Activated T-cell treated with anti-CD3 and anti-CD28 coated beads, Interleukin-2, amount 50 U/mL, for 1 hour (primary cell): ENCODE data around the gene SHLD2.
"Not testable (repeated sequence)": the region's sequence is repeated elsewhere in the genome, so short reads cannot be mapped to it uniquely, and the experiment has no call there.

Source experiments
- DNase-seq: peaks from one replicate; pipeline ENCODE4 v3.0.0-alpha.2; 2020

SHLD2 gene

DNA sequence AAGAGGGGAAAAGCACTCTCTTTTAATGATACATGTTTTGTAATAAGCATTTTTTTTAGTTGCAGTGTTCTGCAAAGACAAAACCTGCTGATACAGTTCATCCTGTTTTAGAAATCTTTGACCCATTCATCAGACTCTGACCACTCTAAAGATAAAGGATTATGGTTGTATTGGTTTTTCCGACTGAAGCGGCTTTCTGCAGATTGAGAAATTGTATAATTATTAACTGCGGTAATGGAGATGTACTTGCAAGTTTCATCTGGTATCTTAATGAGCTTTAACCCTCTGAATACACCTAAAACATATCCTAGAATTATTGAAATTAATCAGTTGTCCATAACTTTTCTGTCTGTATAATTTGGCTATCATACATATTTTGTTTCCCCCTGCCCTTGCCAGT lies 50.6 kb downstream of the SHLD2 start:
- not testable (repeated sequence) for DNase-seq

DNA sequence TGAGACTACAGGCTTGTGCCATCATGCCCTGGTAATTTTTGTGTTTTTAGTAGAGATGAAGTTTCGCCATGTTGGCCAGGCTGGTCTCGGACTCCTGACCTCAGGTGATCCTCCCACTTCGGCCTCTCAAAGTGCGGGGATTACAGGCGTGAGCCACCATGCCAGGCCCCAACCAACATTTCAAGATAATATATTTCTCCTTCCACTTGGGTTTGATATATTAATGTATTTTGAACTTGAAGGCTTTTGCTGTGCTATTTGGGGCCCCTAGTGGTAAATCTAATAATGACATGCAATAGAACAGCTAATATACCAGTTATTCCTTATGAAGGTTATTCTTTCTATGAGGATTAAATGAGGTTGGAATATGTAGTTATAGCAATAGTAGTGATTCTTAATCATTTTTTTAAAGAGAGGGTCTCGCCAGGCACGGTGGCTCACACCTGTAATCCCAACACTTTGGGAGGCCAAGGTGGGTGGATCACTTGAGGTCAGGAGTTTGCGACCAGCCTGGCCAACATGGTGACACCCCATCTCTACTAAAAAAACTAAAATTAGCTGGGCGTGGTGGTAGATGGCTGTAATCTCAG lies 54.1 kb downstream of the SHLD2 start:
- not testable (repeated sequence) for DNase-seq

DNA sequence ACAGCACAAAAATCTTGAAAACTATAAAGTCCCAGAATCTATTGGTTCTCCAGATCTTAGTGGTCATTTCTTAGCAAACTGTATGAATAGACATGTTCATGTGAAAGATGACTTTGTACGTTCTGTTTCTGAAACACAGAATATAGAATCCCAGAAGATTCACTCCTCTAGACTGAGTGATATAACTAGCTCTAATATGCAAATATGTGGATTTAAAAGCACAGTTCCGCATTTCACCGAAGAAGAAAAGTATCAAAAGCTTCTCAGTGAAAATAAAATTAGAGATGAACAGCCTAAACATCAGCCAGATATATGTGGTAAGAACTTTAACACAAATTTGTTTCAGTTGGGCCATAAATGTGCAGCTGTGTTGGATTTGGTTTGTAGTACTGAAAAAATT lies 56.5 kb downstream of the SHLD2 start:
- not testable (repeated sequence) for DNase-seq

DNA sequence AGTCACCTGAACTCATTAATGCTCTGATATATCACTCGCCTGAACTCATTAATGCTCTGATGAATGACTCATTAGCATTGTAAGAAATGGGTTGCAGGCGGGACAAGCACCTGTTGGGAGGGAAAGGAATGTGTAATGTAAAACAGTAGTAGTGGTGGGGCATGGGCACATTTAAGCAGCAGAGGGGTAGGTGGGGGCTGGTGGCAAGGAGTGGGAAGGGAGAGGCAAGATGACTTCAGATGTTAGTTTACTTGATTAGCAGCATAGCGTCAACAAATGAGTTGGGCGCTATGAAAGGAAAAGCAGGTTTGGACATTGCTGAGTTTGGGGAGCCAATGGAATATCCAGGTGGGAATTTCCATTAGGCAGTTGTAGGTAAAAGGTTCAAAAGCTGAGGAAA lies 61.8 kb downstream of the SHLD2 start:
- not testable (repeated sequence) for DNase-seq

DNA sequence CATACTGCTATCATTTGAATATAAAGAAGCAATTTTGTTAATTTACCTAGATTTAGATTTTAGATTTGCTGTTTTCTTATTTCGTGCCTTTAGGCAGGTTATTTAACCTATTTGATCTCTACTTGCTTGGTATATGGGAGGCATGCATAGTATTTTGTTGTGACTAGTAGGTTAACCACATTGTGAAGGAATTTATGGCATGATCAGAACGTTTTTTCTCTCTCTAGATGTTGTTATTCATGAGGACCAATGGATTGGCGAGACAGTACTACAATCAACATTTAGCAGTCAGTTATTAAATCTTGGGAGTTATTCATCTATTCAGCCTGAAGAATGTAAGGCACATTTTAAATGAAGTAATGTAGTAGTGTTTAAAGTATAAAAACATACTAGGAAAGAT lies 62.8 kb downstream of the SHLD2 start:
- DNase-seq = not testable (repeated sequence)

DNA sequence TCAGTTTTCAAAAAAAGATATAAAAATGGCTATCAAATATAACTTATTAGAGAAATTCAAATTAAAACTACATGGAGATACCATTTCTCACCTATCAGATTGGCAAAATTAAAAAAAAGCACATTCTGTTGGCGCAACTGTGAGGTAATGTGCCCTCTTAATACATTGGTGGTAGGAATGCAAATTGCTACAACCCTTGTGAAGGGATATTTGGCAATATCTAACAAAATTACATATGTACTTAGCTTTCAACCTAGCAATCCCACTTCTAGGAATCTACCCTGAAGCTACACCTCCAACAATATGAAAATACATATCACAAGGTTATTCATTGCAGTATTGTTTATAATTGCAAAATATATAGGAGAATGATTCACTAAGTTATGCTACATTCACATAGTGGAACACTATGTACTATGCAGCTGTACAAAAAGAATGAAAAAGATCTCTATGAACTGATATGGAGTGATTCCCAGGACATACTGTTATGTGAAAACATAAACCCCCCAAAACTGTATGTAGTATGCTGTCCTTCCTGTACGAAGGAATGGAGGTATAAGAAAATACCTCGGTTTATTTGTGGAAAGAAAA lies 67.8 kb downstream of the SHLD2 start:
- DNase-seq = not testable (repeated sequence)

DNA sequence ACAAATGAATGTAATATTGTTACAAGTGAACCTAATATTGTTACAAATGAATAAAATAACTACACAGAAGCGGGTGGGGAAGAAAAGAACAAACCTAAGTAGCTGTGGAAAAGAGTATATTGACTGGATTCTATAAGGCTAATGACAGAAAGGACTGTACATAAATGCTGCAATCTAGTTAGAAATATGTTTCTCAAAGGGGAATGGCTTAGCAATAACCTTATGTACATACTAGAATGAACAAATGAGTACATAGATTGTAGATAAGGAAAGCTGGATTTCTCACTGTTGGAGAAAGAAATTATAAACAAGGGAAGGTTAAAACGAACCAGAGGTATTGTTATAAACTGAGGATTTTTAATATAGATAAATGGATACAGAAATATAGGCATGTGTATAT lies 68.4 kb downstream of the SHLD2 start:
- not testable (repeated sequence) for DNase-seq

DNA sequence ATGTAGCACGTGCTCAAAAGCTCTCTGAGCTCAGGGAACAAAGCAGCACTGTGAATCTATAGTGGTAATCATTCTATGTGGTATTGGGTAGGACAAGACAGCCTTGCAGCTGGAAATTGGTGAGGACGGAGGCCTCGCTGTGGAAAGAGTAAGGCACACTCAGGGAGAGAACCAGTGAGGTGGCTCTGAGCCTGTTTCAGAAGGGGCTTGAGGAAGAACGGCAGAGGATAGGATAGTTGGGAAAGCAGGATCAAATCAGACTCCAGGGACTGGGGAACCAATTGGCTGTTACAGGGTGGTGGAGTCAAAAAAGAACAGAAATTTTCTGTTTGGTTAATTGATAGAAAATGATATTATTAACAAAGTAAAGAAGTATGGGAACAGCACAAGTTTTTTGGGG lies 74.9 kb downstream of the SHLD2 start:
- DNase-seq = not testable (repeated sequence)

DNA sequence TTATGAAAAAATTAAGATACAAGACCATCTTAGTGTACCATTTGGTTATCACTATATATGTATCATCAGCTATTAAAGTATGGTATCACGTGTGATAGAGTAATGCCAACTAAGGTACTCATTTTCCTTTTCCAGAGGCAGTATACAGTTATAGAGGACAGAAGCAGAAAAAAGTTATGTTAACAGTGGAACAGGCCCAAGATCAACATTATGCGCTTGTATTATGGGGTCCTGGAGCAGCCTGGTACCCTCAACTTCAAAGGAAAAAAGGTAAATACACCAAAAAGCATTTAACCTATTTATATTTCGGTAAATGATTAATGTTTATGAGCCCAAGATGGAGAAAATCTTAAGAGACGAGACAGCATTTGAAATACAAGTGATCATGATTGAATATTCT lies 75.7 kb downstream of the SHLD2 start:
- not testable (repeated sequence) for DNase-seq

DNA sequence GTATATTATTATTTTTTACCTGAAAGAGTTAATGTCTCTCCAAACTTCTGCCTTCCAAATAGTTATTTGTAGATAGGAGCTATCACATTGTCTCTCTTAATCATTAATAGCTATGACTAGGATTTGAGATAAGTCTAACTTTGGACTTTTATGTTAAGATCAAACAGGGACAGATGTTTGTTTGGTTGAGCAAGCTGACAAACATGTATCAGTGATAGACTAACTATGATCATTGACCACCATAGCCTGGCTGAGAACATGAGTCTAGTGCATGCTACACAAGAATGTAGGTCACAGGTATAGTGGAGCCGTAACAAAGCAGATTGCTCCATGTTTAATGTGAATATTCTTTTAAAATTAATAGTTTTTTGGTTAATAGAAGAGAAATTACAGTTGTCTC lies 76.7 kb downstream of the SHLD2 start:
- not testable (repeated sequence) for DNase-seq

DNA sequence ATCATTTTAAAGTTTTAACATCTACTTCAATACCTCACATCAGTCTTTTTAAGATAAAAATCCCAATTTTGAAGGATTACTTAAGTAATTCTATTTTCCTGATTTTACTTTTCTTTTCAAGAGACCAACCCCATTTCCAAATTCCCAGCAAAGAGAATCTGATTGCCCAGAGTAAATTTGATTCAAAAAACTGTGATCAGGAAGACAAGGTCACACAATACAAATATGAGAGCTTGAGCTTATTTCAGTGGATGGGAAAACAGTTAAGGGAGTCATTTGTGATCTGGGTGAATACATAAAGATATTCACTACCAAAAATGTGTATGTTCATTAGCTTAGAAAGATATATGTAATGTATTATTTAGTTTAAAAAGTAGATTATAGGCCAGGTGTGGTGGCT lies 77.2 kb downstream of the SHLD2 start:
- not testable (repeated sequence) for DNase-seq

DNA sequence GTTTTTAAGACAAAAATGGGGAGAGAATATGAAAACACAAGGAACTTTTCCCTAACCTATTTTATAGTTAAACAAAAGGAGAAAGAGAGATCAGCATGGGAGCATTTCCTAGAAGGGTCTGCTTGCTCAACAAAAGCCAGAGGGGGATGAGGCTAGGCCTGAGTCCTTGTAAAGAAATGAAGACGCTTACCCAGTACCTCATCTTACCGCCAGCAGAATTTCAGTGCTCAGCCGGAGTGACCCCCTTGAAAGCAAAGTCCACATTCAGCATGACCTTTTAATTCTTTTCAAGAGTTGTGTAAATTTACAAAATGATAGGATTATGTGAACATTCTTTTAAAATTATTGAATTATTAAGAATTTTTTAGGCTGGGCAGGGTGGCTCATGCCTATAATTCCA lies 82.6 kb downstream of the SHLD2 start:
- DNase-seq = not testable (repeated sequence)

DNA sequence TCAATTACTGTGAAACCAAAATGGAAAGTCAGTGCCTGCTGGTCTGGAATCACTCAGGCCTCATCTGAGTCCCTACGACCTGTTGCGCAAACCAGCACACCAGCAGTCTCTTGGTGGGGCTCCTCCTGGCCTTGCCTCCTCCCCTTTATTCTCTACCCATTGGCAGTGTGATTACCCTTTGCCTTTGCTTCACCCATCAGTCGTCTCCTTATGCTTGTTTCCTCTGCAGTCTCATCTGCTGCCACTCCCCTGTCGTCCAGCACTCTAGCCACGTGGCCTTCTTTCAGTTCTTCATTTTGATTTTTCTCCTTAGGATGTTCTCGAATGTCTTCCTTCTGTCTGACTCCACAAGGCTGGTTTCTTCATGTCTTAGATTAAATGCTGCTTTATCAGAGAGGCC lies 89.4 kb downstream of the SHLD2 start:
- DNase-seq = not testable (repeated sequence)

DNA sequence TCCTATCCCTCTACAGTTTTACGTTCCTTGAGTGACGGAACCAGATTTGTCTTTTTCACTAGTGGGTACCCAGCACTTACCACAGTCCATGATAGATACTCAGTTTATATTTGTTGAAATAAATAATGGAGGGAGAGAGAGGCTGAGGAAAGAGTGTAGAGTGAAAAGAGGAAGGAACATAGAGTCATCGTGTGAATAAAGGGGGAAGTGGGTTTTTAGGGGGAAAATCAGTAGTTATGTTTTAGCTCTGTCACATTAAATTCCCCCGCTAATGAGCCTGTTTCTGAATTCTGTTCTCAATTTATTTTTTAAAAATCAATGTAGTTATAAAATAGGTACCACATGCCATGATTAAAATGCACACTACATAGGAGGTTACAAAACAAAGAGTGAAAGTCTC lies 91.0 kb downstream of the SHLD2 start:
- not testable (repeated sequence) for DNase-seq

DNA sequence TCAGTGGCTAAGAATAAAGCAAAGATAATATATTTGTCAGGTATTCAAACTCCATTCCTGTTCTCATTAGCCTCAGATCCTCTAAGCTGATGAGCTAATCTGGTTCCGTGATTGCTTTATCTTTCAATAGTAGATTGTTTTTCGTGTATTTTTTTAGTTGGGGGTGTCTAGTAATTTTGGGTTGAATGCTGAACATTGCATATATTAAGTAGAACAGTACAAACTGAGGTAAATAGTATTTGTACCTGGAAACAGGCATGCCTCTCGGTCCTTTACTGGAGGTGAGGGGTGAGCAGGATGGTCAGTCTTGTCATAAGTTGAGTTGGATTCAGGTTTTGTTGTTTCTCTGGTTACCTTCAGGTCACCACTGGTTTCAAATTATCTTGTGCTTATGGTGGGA lies 92.6 kb downstream of the SHLD2 start:
- DNase-seq = not testable (repeated sequence)

DNA sequence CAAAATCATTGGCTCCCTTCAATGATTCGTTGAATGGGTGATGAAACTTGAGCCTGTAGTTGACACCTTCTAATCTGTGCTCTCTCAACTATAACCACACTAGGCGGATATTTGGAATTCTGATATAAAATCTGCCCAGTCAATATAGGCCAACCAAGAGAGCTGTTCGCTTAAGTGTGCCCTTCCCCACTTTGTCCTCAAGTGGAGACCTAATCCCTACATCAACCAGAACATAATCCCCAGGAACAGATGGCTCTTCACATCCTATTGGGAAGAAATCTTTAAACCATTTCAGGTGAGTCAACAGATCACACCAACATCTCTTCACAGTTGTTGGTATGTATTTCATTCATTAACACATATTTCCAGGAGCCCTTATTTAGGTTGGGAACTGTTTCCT lies 96.8 kb downstream of the SHLD2 start:
- not testable (repeated sequence) for DNase-seq

DNA sequence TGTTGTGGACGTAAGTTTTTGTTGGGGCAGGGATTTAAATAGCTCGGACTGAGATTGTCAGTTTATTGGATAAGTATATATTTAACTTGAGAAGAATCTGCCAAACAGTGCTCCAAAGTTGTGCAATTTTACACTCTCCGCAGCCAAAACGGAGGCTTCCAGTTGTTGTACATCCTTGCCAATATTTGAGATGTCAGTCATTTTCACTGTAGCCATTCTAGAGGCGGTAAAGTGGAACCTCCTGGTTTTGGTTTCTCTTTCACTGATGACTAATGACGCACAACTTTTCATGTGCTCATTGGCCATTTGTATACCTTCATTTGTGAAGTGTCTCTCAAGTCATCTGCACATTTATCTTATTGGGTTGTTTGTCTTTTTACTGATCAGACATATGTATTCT lies 105.9 kb downstream of the SHLD2 start:
- DNase-seq = not testable (repeated sequence)

DNA sequence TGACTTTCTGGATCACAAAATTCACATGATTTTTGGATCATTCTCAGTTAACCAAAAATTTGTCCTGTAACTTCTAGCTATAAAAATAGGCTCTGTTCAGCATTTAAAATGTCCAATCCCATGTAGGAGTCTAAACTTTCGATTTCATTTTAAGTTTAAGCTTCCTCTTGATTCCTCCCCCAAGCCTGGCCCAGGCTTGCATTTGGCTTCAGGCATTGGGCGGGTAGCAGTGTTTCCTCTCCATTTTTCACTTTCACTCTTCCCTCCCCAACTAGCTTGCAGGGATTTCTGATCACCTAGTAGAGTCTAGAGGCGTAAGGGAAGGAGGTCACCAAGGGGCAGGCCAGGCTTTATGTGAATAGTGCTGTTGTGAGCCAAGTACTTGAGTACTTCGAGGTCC lies 109.8 kb downstream of the SHLD2 start:
- DNase-seq = not testable (repeated sequence)

DNA sequence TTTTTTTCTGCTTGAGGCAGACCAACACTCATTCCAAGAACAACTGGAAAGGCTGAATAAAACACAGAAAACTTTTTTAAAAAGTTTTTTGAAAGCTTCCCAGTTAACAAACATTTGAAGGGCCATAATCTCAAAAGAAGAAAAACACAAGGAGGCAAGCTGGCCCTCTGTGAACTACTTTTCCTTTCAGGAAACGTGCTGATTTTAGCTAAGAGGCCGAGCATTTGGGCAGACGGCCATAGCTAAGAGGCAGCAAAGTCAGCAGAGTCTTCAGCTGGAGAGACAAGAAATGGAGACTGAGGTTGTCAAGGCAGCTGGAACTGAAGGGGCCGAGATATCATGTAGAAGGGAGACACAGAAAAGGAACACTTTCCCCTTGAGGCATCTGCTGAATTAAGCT lies 111.9 kb downstream of the SHLD2 start:
- not testable (repeated sequence) for DNase-seq

DNA sequence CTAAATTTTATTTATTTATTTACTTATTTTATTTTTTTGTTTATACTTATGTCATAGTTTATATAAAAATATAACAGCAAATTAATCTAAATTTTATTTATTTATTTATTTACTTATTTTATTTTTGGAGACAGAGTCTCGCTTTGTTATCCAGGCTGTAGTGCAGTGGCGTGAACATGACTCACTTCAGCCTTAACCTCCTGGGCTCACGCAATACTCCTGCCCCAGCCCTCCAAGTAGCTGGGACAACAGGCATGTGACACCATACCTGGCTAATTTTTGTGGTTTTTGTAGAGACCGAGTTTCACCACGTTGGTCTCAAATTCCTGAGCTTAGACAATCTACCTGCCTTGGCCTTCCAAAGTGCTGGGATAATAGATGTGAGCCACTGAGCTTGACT lies 115.3 kb downstream of the SHLD2 start:
- DNase-seq = not testable (repeated sequence)

DNA sequence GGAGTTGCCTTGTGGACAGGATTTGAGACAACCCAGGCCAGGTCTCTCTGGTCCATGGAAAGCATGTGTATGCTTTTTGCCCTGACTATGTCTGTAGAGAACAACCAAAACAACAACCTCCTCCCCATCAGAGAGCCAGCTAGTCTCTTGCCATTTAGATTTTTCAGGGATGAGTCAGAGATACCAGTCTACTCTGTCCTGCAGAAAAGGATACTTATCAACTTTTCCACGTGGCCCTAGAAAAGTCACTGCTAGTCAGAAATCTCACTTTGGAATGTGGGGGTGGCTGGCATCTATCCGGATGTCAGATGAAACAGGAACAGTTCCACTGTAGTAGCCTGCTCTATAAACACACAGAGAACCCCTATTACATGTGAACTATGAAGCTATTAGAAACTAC lies 116.8 kb downstream of the SHLD2 start:
- not testable (repeated sequence) for DNase-seq

DNA sequence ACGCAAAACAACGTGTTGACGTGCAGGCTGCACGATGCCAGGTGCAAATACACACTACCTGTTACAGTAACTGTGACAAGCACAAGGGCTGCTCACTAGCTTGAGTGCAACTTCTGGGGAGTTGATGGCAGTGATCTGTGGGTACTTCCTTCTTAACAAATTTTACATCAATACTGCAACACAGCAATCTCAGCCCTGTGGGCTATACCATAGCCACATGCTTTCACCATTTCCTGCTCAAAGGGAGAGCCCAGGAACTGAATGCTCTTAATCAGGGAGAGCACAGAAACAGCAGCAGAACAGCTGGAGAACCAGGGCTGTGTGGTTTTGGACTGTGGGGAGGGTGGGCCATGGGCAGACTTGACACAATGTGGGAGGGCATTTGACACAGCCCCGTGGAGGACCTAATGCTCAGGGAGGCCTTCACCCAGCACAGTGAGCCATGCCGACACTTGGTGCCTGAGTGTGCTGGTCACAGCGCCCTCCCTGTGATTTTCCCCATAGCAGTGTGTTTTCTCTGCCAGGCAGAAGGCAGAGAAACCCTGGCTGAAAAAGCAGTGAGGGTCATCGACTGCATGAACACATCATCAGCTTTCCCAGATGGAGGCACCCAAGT lies 118.3 kb downstream of the SHLD2 start:
- DNase-seq = not testable (repeated sequence)

DNA sequence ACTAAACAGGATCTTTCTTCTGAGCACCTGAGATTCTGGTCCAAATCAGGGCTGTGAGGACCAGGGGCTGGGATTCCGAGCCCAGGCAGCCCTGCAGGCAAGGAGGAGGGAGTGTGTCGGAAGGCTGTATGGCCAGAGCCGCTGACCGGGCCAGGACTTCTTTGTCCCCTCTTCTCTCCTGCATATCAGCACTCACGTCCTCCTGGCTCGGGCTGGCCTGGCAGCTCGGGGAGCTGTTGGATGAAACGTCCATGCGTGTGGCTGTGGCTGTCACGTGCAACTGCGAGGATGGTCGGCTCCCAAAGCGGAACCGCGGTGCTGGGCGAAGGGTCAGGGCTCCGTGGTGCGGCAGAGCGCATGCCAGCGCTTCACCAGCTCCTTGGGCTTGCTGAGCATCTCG lies 118.8 kb downstream of the SHLD2 start:
- not testable (repeated sequence) for DNase-seq

DNA sequence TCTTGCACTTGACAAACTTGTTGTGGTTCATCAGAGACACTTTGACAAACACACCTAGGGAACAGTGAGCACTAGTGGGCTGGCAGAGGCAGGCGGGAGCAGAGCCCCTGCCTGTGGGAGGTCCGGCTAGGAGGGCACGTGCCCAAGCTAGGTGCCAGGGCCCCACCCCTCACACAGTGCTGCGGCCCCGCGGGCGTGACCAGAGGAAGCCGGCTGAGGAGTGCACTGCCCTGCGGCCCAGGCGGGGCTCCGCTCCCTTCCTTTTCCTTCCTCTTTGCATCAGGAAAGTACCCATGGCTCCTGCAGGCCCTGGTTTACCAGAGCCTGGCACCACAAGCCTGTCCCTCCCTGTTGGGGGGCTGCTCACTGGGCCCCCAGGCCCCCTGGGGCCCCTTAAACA lies 121.1 kb downstream of the SHLD2 start:
- DNase-seq = not testable (repeated sequence)

DNA sequence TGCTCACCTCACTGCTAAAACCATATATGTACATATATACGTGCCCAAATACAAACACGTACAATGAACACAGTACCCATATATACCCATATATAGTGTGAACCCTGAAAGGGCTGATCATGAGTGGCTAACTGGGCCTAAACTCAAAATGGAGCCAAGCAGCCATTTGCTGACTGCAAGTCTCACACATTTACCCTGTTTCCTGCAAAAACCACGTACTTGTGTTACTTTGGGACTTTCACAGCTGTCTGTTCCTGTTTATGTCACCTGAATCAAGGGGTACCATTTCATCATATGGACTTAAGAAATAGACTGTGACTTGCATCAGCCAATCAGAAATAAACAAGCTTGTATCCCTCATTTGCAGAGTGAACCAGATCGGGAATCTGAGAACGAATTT lies 124.4 kb downstream of the SHLD2 start:
- DNase-seq = not testable (repeated sequence)
